ENCODE results near the gene ARHGAP35. TPM values are rescaled to one million over a fixed set of nuclear protein-coding genes. Genes with fewer than 3 reads are reported as not detected.

ARHGAP35 gene
- total RNA-seq, 1 experiment from 2014 or later, result 81.7 TPM

DNA sequence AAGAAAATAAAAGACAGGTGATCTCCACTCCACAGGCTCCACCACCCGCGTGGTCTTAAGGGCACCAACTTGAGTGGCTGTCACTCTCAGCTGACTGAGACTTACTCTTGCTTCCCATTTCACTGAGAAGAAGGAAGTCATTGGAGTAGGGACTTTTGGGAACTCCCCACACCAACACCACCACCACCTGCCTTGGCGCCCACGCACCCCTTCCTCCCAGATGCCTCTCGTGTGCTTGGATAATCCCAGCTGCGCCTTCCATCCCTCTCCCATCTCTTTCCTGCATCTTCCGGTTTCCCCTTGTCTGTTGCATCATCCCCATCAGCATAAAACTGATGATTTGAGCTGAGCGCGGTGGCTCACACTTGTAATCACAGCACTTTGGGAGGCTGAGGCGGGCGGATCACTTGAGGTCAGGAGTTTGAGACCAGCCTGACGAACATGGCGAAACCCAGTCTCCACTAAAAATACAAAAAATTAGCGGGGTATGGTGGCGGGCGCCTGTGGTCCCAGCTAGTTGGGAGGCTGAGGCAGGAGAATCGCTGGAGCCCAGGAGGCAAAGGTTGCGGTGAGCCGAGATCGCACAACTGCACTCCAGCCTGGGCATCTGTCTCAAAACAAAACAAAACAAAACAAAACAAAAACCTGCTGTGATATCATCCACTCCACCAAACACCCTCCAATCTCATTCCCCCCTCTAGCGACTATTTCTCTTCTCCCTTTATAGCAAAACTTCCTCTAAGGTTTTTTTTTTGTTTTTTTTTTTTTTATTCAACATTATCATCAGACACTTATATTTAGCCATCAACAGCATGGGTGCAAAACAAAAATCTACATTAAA lies 35.7 kb upstream of the ARHGAP35 start:
- ChIA-PET CTCF (interaction anchor here (0.6 kb wide), 1 partner anchor 63 kb away, joined by 5 read pairs; no protein-coding TSS in a partner anchor), POLR2A (no interaction called here)
- Histone ChIP-seq H3K36me3 (ENCODE audit: control insufficient read depth, insufficient read depth, low read length) (no peaks in the 10 kb centered on the region), H3K9me3 (no peaks in the 10 kb centered on the region; the same call in 1 of the 2 replicates), H3K27me3 (replicated peaks; ENCODE audit: control insufficient read depth, insufficient read depth, low read length) (no peaks in the 10 kb centered on the region), H3K4me1 (peaks cover 21% of the 10 kb centered on the region), H3K4me3 (ENCODE audit: low read depth, low read length) (no peak overlapping the region)
- DNase-seq, result no peak
- H3K36me3 Mint-ChIP-seq (ENCODE audit: insufficient read depth, unreplicated experiment), result no peaks in the 10 kb centered on the region
- H3K4me1 Mint-ChIP-seq (ENCODE audit: low read depth, unreplicated experiment), result peaks cover 19% of the 10 kb centered on the region
- no peak overlapping the region for H3K4me3 Mint-ChIP-seq (ENCODE audit: unreplicated experiment)
- H3K9me3 Mint-ChIP-seq (ENCODE audit: unreplicated experiment), result no peaks in the 10 kb centered on the region
- no peaks in the 10 kb centered on the region for H3K27me3 Mint-ChIP-seq (ENCODE audit: insufficient read depth, unreplicated experiment)
- no TSS peak for BruUV-seq (replicated peaks)
- TF ChIP-seq, protein P1, sequence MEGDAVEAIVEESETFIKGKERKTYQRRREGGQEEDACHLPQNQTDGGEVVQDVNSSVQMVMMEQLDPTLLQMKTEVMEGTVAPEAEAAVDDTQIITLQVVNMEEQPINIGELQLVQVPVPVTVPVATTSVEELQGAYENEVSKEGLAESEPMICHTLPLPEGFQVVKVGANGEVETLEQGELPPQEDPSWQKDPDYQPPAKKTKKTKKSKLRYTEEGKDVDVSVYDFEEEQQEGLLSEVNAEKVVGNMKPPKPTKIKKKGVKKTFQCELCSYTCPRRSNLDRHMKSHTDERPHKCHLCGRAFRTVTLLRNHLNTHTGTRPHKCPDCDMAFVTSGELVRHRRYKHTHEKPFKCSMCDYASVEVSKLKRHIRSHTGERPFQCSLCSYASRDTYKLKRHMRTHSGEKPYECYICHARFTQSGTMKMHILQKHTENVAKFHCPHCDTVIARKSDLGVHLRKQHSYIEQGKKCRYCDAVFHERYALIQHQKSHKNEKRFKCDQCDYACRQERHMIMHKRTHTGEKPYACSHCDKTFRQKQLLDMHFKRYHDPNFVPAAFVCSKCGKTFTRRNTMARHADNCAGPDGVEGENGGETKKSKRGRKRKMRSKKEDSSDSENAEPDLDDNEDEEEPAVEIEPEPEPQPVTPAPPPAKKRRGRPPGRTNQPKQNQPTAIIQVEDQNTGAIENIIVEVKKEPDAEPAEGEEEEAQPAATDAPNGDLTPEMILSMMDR (IDR thresholded peaks at IDR 0.05; ENCODE audit: insufficient read depth in 1 of 2, low read depth in 1 of 2, low read length in 1 of 2, severe bottlenecking in 1 of 2, unreplicated experiment in 1 of 2), result no peak
- intact Hi-C loops (cut with micrococcal nuclease; ENCODE audit: unreplicated experiment), result no loop called here
- H3K27ac Mint-ChIP-seq (ENCODE audit: unreplicated experiment), result peak overlapping the region; percentile 25

DNA sequence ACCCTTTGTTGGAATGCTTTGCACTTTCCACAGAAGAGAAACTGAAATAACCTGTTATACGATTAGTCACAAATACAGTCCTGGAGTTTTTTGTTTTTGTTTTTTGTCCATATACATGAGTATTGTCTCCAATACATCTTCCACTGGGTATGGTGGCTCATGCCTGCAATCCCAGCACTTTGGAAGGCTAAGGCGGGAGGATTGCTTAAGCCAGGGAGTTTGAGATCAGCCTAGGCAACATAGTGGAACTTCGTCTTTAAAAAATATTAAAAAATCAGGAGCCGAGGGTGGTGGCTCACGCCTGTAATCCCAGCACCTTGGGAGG lies 35.1 kb upstream of the ARHGAP35 start:
- peaks cover 16% of the 10 kb centered on the region for H3K4me1 ChIP-seq
- Mint-ChIP-seq H3K4me3 (ENCODE audit: unreplicated experiment) (no peak overlapping the region), H3K27me3 (ENCODE audit: insufficient read depth, unreplicated experiment) (no peaks in the 10 kb centered on the region), H3K9me3 (ENCODE audit: unreplicated experiment) (peaks cover 3% of the 10 kb centered on the region), H3K27ac (ENCODE audit: unreplicated experiment) (no peak overlapping the region), H3K36me3 (ENCODE audit: insufficient read depth, unreplicated experiment) (peaks cover 1% of the 10 kb centered on the region), H3K4me1 (ENCODE audit: low read depth, unreplicated experiment) (peaks cover 16% of the 10 kb centered on the region)
- H3K9me3 ChIP-seq, result no peaks in the 10 kb centered on the region; the same call in 1 of the 2 replicates
- no peak for DNase-seq
- H3K4me3 ChIP-seq (ENCODE audit: low read depth, low read length), result no peak overlapping the region
- ChIA-PET POLR2A (no interaction called here), CTCF (no interaction called here)
- H3K27me3 ChIP-seq (replicated peaks; ENCODE audit: control insufficient read depth, insufficient read depth, low read length), result no peaks in the 10 kb centered on the region
- BruUV-seq (replicated peaks), result no TSS peak
- no peaks in the 10 kb centered on the region for H3K36me3 ChIP-seq (ENCODE audit: control insufficient read depth, insufficient read depth, low read length)
- TF ChIP-seq, protein P1 (IDR thresholded peaks at IDR 0.05; ENCODE audit: insufficient read depth in 1 of 2, low read depth in 1 of 2, low read length in 1 of 2, severe bottlenecking in 1 of 2, unreplicated experiment in 1 of 2), result no peak
- intact Hi-C loops (cut with micrococcal nuclease; ENCODE audit: unreplicated experiment), result no loop called here

DNA sequence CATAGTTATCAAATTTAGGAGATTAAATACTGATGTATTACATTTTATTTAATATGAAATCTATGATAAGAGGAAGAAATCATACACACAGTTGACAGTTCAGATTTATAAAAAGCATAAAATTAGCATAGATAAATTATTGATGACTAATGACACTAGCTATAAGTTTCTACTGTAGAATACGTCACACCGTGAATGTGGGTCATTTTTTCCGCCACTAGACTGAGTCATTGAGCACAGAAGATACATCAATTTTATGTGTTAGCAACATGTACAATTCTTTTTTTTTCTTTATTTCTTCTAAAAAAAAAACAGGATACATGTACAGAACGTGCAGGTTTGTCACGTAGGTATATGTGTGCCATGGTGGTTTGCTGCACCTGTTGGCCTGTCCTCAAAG lies 32.3 kb upstream of the ARHGAP35 start:
- Mint-ChIP-seq H3K4me1 (ENCODE audit: low read depth, unreplicated experiment) (peaks cover 13% of the 10 kb centered on the region), H3K27ac (ENCODE audit: unreplicated experiment) (no peak overlapping the region), H3K4me3 (ENCODE audit: unreplicated experiment) (no peak overlapping the region), H3K9me3 (ENCODE audit: unreplicated experiment) (peaks cover 10% of the 10 kb centered on the region), H3K27me3 (ENCODE audit: insufficient read depth, unreplicated experiment) (no peaks in the 10 kb centered on the region), H3K36me3 (ENCODE audit: insufficient read depth, unreplicated experiment) (peaks cover 5% of the 10 kb centered on the region)
- no peak for DNase-seq
- CTCF ChIA-PET, result interaction anchor here (0.7 kb wide), 1 partner anchor 39 kb away, joined by 5 read pairs; no protein-coding TSS in a partner anchor
- TF ChIP-seq, protein P1 (IDR thresholded peaks at IDR 0.05; ENCODE audit: insufficient read depth in 1 of 2, low read depth in 1 of 2, low read length in 1 of 2, severe bottlenecking in 1 of 2, unreplicated experiment in 1 of 2), result no peak
- Histone ChIP-seq H3K4me3 (ENCODE audit: low read depth, low read length) (no peak overlapping the region), H3K27me3 (replicated peaks; ENCODE audit: control insufficient read depth, insufficient read depth, low read length) (no peaks in the 10 kb centered on the region), H3K36me3 (ENCODE audit: control insufficient read depth, insufficient read depth, low read length) (no peaks in the 10 kb centered on the region), H3K9me3 (peaks cover 3% of the 10 kb centered on the region; the same call in 1 of the 2 replicates), H3K4me1 (peaks cover 5% of the 10 kb centered on the region)
- POLR2A ChIA-PET, result no interaction called here
- no TSS peak for BruUV-seq (replicated peaks)
- intact Hi-C loops (cut with micrococcal nuclease; ENCODE audit: unreplicated experiment), result no loop called here
